GM18867 (cell line): Measurements from ENCODE around the gene ZNF24.

Experiments used
- ATAC-seq: cut with Tn5 transposase; IDR thresholded peaks from one replicate; pipeline ENCODE4 v1.9.1; 2021; ENCODE audit warnings: mild to moderate bottlenecking, moderate library complexity; ENCODE audit not compliant: unreplicated experiment

The ZNF24 gene

GRCh38 chr18:35343936-35344735 is at the start of gene ZNF24:
Gene ZNF24, minus strand, starts transcription at chr18:35344420. Its CDS starts 3,770 bp downstream, at chr18:35340650.
- ATAC-seq: peak; percentile 93

GRCh38 chr18:35393716-35394115 is 49.5 kb upstream of the ZNF24 start:
- ATAC-seq: no peak

GRCh38 chr18:35392375-35392774 is 48.2 kb upstream of the ZNF24 start:
- ATAC-seq: no peak

- ATAC-seq: no peak
Measured at GRCh38 chr18:35390951-35391700, 46.9 kb upstream of the ZNF24 start.

GRCh38 chr18:35389095-35389618 is 44.9 kb upstream of the ZNF24 start:
- ATAC-seq: no peak

GRCh38 chr18:35387152-35387571 is 42.9 kb upstream of the ZNF24 start:
- peak; percentile 36 for ATAC-seq

- ATAC-seq: peak; percentile 88
Measured at GRCh38 chr18:35386600-35387100, 42.4 kb upstream of the ZNF24 start.

- ATAC-seq: no peak
Measured at GRCh38 chr18:35383136-35383535, 38.9 kb upstream of the ZNF24 start.

- ATAC-seq: no peak
Measured at GRCh38 chr18:35379421-35379820, 35.2 kb upstream of the ZNF24 start.

- no peak for ATAC-seq
Measured at GRCh38 chr18:35378574-35378896, 34.3 kb upstream of the ZNF24 start.

- no peak for ATAC-seq
Measured at GRCh38 chr18:35377875-35378573, 33.8 kb upstream of the ZNF24 start.

- ATAC-seq: peak; percentile 88
Measured at GRCh38 chr18:35376742-35377695, 32.8 kb upstream of the ZNF24 start, which contains the start of gene ZNF396. Gene ZNF396, minus strand, starts transcription at chr18:35377337. Its CDS starts 3,045 bp downstream, at chr18:35374292.

GRCh38 chr18:35376393-35376741 is 32.1 kb upstream of the ZNF24 start:
- ATAC-seq: peak; percentile 65

GRCh38 chr18:35374708-35375107 is 30.5 kb upstream of the ZNF24 start:
- ATAC-seq: no peak

- ATAC-seq: no peak
Measured at GRCh38 chr18:35371412-35372195, 27.4 kb upstream of the ZNF24 start.

- no peak for ATAC-seq
Measured at GRCh38 chr18:35369126-35369525, 24.9 kb upstream of the ZNF24 start.

GRCh38 chr18:35368595-35368994 is 24.4 kb upstream of the ZNF24 start:
- ATAC-seq: no peak

- ATAC-seq: no peak
Measured at GRCh38 chr18:35362531-35362930, 18.3 kb upstream of the ZNF24 start.
